Measurements from ENCODE around the gene STXBP5. TPM values are rescaled to one million over a fixed set of nuclear protein-coding genes. Genes with fewer than 3 reads are reported as not detected.

STXBP5 gene
- total and polyA plus RNA-seq, 2 experiments from 2014 or later = 11.1 to 30.3 TPM

DNA sequence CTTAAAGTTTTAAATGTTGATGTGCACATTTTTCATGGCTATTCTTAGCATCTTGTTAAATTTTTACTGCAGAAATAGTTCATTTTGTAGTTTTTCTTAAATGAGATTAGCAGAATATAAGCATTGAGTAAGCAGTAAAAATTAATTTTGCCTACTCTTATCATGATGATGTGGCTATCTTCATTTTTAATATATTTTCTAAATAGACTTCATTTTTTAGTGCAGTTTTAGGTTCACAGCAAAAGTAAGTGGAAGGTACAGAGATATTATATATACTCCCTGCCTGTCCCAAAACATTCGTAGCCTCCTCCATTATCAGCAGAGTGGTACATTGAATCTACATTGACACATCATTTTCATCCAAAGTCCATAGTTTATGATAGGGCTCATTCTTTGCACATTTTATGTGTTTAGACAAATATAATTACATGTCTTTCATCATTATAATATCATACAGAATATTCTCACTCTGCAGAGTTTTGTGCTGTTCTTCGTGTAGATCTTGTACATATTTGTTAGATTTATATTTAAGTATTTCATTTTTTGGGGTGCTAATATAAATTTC lies 13.7 kb downstream of the STXBP5 start:
- WGBS (ENCODE audit: low lambda C conversion rate, missing lambda C conversion rate) = 86% methylated on average over 2 of the region's 2 CpGs
- Histone ChIP-seq H3K4me1 (ENCODE audit: insufficient read depth) (peaks cover 7% of the 10 kb centered on the region), H3K27ac (no peak overlapping the region), H3K4me3 (no peak overlapping the region), H3K9me3 (ENCODE audit: low read depth) (no peaks in the 10 kb centered on the region), H3K27me3 (no peaks in the 10 kb centered on the region), H4K20me1 (ENCODE audit: insufficient read depth, poor library complexity, severe bottlenecking) (no peaks in the 10 kb centered on the region), H3K9me2 (replicated peaks; ENCODE audit: insufficient read depth) (no peaks in the 10 kb centered on the region), H3K36me3 (replicated peaks; ENCODE audit: insufficient read depth, low read depth) (no peaks in the 10 kb centered on the region), H2AFZ (no peak overlapping the region), H3K4me2 (no peak overlapping the region), H3K79me2 (peaks cover 57% of the 10 kb centered on the region)
- no peak for TF ChIP-seq EZH2 (IDR thresholded peaks at IDR 0.05; ENCODE audit: borderline replicate concordance)
- no peak for TF ChIP-seq EZH2phosphoT487 (IDR thresholded peaks at IDR 0.05; ENCODE audit: low read depth, severe bottlenecking, unreplicated experiment)
- TF ChIP-seq, protein P1, sequence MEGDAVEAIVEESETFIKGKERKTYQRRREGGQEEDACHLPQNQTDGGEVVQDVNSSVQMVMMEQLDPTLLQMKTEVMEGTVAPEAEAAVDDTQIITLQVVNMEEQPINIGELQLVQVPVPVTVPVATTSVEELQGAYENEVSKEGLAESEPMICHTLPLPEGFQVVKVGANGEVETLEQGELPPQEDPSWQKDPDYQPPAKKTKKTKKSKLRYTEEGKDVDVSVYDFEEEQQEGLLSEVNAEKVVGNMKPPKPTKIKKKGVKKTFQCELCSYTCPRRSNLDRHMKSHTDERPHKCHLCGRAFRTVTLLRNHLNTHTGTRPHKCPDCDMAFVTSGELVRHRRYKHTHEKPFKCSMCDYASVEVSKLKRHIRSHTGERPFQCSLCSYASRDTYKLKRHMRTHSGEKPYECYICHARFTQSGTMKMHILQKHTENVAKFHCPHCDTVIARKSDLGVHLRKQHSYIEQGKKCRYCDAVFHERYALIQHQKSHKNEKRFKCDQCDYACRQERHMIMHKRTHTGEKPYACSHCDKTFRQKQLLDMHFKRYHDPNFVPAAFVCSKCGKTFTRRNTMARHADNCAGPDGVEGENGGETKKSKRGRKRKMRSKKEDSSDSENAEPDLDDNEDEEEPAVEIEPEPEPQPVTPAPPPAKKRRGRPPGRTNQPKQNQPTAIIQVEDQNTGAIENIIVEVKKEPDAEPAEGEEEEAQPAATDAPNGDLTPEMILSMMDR (IDR thresholded peaks at IDR 0.05; ENCODE audit: poor library complexity) = no peak
- no peak for DNase-seq (ENCODE audit: low spot score)

DNA sequence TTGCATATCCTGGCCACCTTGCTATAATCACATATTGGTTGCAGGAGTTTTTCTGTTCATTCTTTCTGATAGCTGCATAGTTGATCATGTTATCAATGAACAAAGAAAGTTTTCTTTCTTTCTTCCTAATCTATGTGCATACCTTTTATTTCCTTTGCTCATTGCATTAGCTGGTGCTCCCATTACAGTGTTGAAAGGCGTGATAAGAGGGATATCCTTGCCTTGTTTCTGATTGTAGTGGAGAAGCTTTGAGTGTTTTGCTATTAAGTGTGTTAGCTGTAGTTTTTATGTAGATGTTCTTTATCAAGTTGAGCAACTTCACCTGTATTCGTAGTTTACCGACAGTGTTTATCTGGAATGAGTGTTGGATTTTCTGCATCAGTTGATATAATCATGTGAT lies 14.6 kb downstream of the STXBP5 start:
- 95% methylated on average over 3 of the region's 3 CpGs for WGBS (ENCODE audit: low lambda C conversion rate, missing lambda C conversion rate)
- Histone ChIP-seq H4K20me1 (ENCODE audit: insufficient read depth, poor library complexity, severe bottlenecking) (no peaks in the 10 kb centered on the region), H3K4me2 (no peak overlapping the region), H3K9me2 (replicated peaks; ENCODE audit: insufficient read depth) (no peaks in the 10 kb centered on the region), H3K9me3 (ENCODE audit: low read depth) (no peaks in the 10 kb centered on the region), H3K4me3 (no peak overlapping the region), H3K36me3 (replicated peaks; ENCODE audit: insufficient read depth, low read depth) (no peaks in the 10 kb centered on the region), H3K27me3 (no peaks in the 10 kb centered on the region), H3K4me1 (ENCODE audit: insufficient read depth) (peaks cover 7% of the 10 kb centered on the region), H3K79me2 (peaks cover 59% of the 10 kb centered on the region), H2AFZ (no peak overlapping the region), H3K27ac (no peak overlapping the region)
- TF ChIP-seq, protein P1 (IDR thresholded peaks at IDR 0.05; ENCODE audit: poor library complexity) = no peak
- TF ChIP-seq EZH2 (IDR thresholded peaks at IDR 0.05; ENCODE audit: borderline replicate concordance) (no peak), EZH2phosphoT487 (IDR thresholded peaks at IDR 0.05; ENCODE audit: low read depth, severe bottlenecking, unreplicated experiment) (no peak)
- no peak for DNase-seq (ENCODE audit: low spot score)

DNA sequence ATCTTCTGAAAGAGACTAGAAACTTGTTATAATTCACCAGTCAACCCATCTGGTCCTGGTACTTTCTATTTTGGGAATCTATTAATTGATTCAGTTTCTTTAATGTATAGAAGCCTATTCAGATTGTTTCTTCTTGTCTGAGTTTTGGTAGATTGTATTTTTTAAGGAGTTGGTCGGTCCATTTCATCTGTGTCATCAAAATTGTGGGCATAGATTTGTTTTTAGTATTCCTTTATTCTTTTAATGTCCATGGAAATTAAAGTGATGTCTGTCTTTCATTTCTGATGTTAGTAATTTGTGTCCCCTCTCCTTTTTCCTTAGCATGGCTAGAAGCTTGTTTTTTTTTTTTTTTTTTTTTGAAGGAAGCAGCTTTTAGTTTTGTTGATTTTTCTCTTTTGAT lies 15.2 kb downstream of the STXBP5 start:
- Histone ChIP-seq H3K27me3 (no peaks in the 10 kb centered on the region), H3K4me2 (no peak overlapping the region), H3K79me2 (peaks cover 61% of the 10 kb centered on the region), H3K36me3 (replicated peaks; ENCODE audit: insufficient read depth, low read depth) (no peaks in the 10 kb centered on the region), H4K20me1 (ENCODE audit: insufficient read depth, poor library complexity, severe bottlenecking) (no peaks in the 10 kb centered on the region), H3K27ac (no peak overlapping the region), H2AFZ (no peak overlapping the region), H3K9me3 (ENCODE audit: low read depth) (no peaks in the 10 kb centered on the region), H3K4me1 (ENCODE audit: insufficient read depth) (peaks cover 7% of the 10 kb centered on the region), H3K9me2 (replicated peaks; ENCODE audit: insufficient read depth) (no peaks in the 10 kb centered on the region), H3K4me3 (no peak overlapping the region)
- no peak for DNase-seq (ENCODE audit: low spot score)
- TF ChIP-seq, protein P1 (IDR thresholded peaks at IDR 0.05; ENCODE audit: poor library complexity) = no peak
- TF ChIP-seq EZH2 (IDR thresholded peaks at IDR 0.05; ENCODE audit: borderline replicate concordance) = no peak
- TF ChIP-seq EZH2phosphoT487 (IDR thresholded peaks at IDR 0.05; ENCODE audit: low read depth, severe bottlenecking, unreplicated experiment) = no peak
- WGBS (ENCODE audit: low lambda C conversion rate, missing lambda C conversion rate) = 96% methylated on average over 1 of the region's 1 CpG

Measured in hepatocyte (in vitro differentiated cells).